Measurements from ENCODE around the gene SIK3. TPM values are rescaled to one million over a fixed set of nuclear protein-coding genes. Genes with fewer than 3 reads are reported as not detected.
A peak's percentile ranks its signal among the peaks of the same experiment; 100 is the strongest.

SIK3 gene
- total RNA-seq, 4 donors from 2014 or later = 31.7 to 56.1 (median 45.3) TPM

- Histone ChIP-seq H3K9me3 (no peaks in the 10 kb centered on the region), H3K36me3 (no peaks in the 10 kb centered on the region), H3K27ac (peak overlapping the region in 3 of 4 donors; percentile 18 to 55 (median 24)), H3K4me3 (no peak overlapping the region), H3K4me1 (peaks cover 19 to 91% (median 20%) of the 10 kb centered on the region in 3 donors), H3K27me3 (no peaks in the 10 kb centered on the region)
- peak; percentile 41 for ATAC-seq
- peak; percentile 68 for TF ChIP-seq POLR2AphosphoS5 (IDR thresholded peaks at IDR 0.05)
- TF ChIP-seq CTCF (IDR thresholded peaks at IDR 0.05) = no peak
- WGBS, 2 donors (ENCODE audit: low coverage in 1 of 2) = 34 to 44% methylated on average over 3 of the region's 4 CpGs
Measured at GRCh38 chr11:116990061-116990473, 108.2 kb downstream of the SIK3 start.

DNA sequence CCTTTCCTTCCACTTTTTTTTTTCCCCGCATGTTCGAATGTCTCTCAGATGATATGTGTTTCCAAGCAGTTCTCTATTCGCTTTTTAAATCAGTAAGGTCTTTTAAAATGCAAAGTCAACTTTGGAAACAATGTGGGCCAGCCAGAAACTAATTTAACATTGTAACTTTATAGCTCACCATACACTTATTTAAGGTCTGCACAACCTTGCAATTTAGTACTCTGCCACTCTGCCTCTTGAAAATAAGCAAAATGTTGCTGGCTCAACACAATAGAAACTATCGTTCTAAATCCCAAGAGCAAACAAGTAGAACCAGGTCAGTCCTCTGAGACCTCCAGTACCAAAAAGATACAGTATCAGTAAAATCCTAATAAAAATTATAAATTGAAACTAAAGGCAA, 109.0 kb downstream of the SIK3 start:
- no peak for ATAC-seq
- Histone ChIP-seq H3K4me1 (peaks cover 17 to 94% (median 22%) of the 10 kb centered on the region in 3 donors), H3K27me3 (no peaks in the 10 kb centered on the region), H3K9me3 (no peaks in the 10 kb centered on the region), H3K4me3 (no peak overlapping the region), H3K27ac (peak overlapping the region in 2 of 4 donors; percentile 33 to 55), H3K36me3 (no peaks in the 10 kb centered on the region)
- TF ChIP-seq POLR2AphosphoS5 (IDR thresholded peaks at IDR 0.05) (no peak), CTCF (IDR thresholded peaks at IDR 0.05) (no peak), POLR2A (IDR thresholded peaks at IDR 0.05) (no peak), EP300 (IDR thresholded peaks at IDR 0.05) (no peak)
- 35 to 58% methylated on average over 4 of the region's 4 CpGs for WGBS, 2 donors (ENCODE audit: low coverage in 1 of 2)

GRCh38 chr11:116986521-116987105, 111.6 kb downstream of the SIK3 start:
- TF ChIP-seq POLR2AphosphoS5 (IDR thresholded peaks at IDR 0.05) (peak; percentile 90), POLR2A (IDR thresholded peaks at IDR 0.05) (no peak)
- Histone ChIP-seq H3K27ac (peak overlapping the region; percentile 39 to 61 (median 51)), H3K36me3 (no peaks in the 10 kb centered on the region), H3K27me3 (no peaks in the 10 kb centered on the region), H3K4me1 (peaks cover 13 to 88% (median 17%) of the 10 kb centered on the region in 3 donors), H3K9me3 (no peaks in the 10 kb centered on the region), H3K4me3 (no peak overlapping the region)
- 42 to 62% methylated on average over 2 of the region's 2 CpGs for WGBS, 2 donors (ENCODE audit: low coverage in 1 of 2)
- ATAC-seq = peak; percentile 73

DNA sequence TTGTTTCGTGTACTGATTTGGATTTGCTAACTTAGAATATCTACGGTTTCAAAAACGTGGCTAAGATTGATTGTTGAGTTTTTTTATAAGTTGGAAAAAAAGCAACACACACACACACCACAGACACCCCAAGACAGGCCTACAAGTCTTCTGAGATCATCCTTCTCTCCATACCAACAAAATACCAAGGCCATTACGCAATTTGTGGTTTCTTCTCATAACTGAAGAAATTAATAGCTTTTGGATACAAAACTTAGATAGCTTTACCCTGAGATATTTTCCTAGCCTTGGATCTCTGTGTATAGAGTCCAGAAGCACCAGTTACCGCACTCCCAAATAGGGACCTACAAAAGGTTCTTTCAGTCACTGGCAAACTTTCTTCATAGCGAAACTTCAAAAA, 113.6 kb downstream of the SIK3 start:
- Histone ChIP-seq H3K4me1 (peaks cover 11 to 85% (median 20%) of the 10 kb centered on the region in 3 donors), H3K4me3 (no peak overlapping the region)
- 50% methylated on average over 3 to 6 of the region's 6 CpGs for WGBS, 2 donors (ENCODE audit: low coverage in 1 of 2)

DNA sequence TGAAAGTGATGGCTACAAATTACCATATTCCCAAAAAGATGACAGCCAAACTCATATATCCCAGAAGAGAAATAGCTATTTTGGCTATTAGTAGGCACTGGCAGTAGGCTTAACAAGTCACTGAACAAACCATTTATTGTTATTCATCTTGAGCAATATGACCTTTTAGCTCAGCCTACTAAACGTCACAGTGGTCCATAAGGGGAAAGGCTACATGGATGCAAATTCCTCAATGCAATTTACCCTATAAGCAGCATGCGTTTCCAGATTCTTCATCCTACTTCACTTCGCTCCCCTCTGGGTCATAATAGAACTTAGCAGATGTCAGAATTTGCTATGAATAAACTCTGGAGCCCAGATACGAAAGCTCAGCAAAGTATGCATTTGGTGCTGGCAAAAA, 114.0 kb downstream of the SIK3 start:
- Histone ChIP-seq H3K36me3 (no peaks in the 10 kb centered on the region), H3K4me3 (no peak overlapping the region), H3K27me3 (no peaks in the 10 kb centered on the region), H3K4me1 (peaks cover 11 to 81% (median 20%) of the 10 kb centered on the region in 3 donors), H3K9me3 (no peaks in the 10 kb centered on the region), H3K27ac (peak overlapping the region; percentile 34 to 62 (median 58))
- no peak for TF ChIP-seq EP300 (IDR thresholded peaks at IDR 0.05)
- TF ChIP-seq POLR2AphosphoS5 (IDR thresholded peaks at IDR 0.05) = peak; percentile 23
- TF ChIP-seq CTCF (IDR thresholded peaks at IDR 0.05) = no peak
- WGBS, 2 donors (ENCODE audit: low coverage in 1 of 2) = 53 to 81% methylated on average over 4 of the region's 4 CpGs
- ATAC-seq = no peak

More for the DNA sequence above, 113.6 kb downstream of the SIK3 start:
- TF ChIP-seq POLR2AphosphoS5 (IDR thresholded peaks at IDR 0.05) (peak; percentile 17), EP300 (IDR thresholded peaks at IDR 0.05) (no peak)
- H3K9me3 ChIP-seq = no peaks in the 10 kb centered on the region
- no peaks in the 10 kb centered on the region for H3K36me3 ChIP-seq
- peak; percentile 53 for ATAC-seq
- no peaks in the 10 kb centered on the region for H3K27me3 ChIP-seq
- peak overlapping the region; percentile 34 to 62 (median 58) for H3K27ac ChIP-seq

DNA sequence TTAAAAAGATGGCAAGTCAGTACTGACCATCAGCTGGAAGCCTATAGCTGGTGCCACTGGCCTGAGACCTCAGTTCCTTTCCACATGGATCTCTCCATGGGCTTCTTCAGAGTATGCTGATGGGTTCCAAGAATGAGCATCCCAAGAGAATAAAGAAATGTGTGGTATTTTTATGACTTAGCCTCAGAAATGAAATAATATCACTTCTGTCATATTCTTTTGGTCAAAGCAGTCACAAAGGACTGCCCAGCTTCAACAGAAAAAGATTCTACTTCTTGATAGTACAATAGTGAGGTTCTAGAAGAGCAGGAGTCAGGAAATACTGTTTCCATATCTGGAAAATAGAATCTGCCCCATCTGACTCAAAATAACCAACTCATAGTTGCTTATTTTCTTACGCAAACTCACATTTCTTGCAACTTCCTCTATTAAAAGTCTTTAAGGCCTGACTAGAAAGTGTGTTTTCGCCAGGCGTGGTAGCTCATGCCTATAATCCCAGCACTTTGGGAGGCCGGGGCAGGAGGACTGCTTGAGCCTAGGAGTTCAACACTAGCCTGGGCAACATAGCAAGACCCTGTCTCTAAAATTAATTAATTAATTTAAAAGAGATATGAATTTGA, 116.9 kb downstream of the SIK3 start:
- TF ChIP-seq EP300 (IDR thresholded peaks at IDR 0.05) (no peak), CTCF (IDR thresholded peaks at IDR 0.05) (no peak), POLR2AphosphoS5 (IDR thresholded peaks at IDR 0.05) (no peak), POLR2A (IDR thresholded peaks at IDR 0.05) (no peak)
- WGBS, 2 donors (ENCODE audit: low coverage in 1 of 2) = 98 to 100% methylated on average over 3 to 4 of the region's 4 CpGs
- H3K4me3 ChIP-seq = no peak overlapping the region
- H3K4me1 ChIP-seq = peaks cover 9 to 59% (median 15%) of the 10 kb centered on the region in 3 donors
- no peaks in the 10 kb centered on the region for H3K9me3 ChIP-seq
- H3K36me3 ChIP-seq = no peaks in the 10 kb centered on the region
- H3K27me3 ChIP-seq = no peaks in the 10 kb centered on the region
- no peak for ATAC-seq
- H3K27ac ChIP-seq = peak overlapping the region in 1 of 4 donors; percentile 7

Data from gastroesophageal sphincter (tissue), 4 donors.